Hematopoietic multipotent progenitor cell treated with erythropoietin and hydrocortisone succinate and interleukin-3 and kit ligand, for 17 days (in vitro differentiated cells): Measurements from ENCODE around the gene RIN3.

Experiments
- DNase-seq: peaks from one replicate; pipeline ENCODE4 v3.0.0-alpha.2; 2015; ENCODE audit warnings: low spot score

RIN3 gene

GRCh38 chr14:92511453-92512238 lies 1.9 kb upstream of the RIN3 start:
- DNase-seq = no peak

DNA sequence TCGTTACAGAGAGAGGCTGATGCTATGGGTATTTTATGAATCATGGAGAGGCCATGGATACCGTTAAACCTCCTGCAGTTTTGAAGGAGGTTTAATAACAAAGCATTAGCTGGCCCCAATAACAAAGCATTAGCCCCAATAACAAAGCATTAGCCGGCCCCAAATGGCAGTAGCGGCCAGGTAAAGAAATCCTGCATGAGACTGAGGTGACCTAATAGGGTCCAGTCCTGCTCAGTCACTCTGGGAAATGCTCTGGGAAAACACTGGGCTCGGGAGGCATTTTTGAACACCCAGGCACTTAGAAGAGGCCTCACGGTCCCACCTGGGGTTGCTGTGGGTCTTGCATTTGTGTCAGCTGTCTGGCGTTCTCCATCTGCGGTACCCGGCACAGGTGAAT lies 776 bp upstream of the RIN3 start:
- no peak for DNase-seq

- no peak for DNase-seq
Observed at GRCh38 chr14:92513966-92514843, 624 bp downstream of the RIN3 start.

GRCh38 chr14:92514844-92515514 lies 1.4 kb downstream of the RIN3 start:
- no peak for DNase-seq

GRCh38 chr14:92515546-92516343 lies 2.2 kb downstream of the RIN3 start:
- DNase-seq = no peak

- no peak for DNase-seq
Observed at GRCh38 chr14:92516344-92516965, 2.9 kb downstream of the RIN3 start.

GRCh38 chr14:92516966-92517506 lies 3.5 kb downstream of the RIN3 start:
- no peak for DNase-seq

GRCh38 chr14:92517761-92518160 lies 4.2 kb downstream of the RIN3 start:
- no peak for DNase-seq

DNA sequence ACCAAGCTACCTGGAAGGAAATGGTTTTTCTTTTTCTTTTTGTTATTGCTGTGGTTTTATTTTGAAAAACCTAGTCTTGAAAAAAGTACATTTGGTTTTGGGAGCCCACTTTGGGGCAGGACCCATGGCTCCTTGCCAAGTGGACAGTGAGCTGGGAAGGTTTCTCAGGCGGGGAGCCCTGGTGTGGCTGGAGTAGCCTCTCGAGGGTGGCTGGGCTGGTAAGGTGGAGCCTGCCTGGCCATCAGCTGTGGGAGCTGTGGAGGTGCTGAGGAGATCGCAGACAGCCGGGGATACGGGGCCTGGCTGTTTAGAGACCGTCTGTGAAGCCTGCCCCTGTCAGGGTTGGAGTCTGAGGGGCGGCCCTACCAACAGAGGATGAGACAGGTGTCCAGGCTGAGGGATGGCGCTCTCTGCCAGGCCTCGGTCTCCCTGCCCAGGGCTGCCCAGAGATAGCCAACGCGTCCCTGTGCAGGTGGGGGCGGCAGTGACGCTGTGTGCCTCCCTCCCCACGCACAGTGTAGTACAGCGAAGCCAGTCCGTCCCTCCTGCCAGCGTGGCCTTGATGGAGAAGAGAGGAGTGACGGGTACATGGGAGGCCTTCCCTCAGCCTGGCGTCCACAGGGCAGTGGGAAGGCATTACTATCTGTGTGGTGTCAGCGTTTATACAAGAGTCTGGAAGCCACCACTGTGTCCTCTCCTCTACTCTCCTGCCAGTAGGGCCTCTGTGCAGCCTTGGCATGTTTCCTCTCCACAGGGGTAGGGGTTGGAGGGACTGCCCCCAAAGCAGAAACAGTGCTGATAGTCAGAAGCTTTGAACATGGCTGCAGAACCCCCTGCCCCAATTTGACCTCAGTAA lies 5.9 kb downstream of the RIN3 start:
- DNase-seq = no peak

- DNase-seq = no peak
Observed at GRCh38 chr14:92520102-92521057, 6.8 kb downstream of the RIN3 start.

DNA sequence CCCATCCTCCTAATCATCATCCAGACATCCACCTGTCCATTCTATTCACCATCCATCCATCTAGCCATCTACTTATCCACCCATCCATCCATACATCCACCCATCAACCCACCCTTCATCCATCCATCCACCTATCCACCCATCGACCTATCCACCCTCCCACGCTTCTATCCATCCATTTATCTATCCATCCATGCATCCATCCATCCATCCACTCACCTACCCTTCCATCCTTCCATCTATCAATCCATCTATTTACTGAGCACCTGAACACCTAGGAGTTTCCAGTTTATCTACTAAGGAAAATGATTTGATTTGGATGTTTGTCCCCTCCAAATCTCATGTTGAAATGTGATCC lies 7.5 kb downstream of the RIN3 start:
- DNase-seq = no peak

- DNase-seq = no peak
Observed at GRCh38 chr14:92523752-92524151, 10.2 kb downstream of the RIN3 start.

DNA sequence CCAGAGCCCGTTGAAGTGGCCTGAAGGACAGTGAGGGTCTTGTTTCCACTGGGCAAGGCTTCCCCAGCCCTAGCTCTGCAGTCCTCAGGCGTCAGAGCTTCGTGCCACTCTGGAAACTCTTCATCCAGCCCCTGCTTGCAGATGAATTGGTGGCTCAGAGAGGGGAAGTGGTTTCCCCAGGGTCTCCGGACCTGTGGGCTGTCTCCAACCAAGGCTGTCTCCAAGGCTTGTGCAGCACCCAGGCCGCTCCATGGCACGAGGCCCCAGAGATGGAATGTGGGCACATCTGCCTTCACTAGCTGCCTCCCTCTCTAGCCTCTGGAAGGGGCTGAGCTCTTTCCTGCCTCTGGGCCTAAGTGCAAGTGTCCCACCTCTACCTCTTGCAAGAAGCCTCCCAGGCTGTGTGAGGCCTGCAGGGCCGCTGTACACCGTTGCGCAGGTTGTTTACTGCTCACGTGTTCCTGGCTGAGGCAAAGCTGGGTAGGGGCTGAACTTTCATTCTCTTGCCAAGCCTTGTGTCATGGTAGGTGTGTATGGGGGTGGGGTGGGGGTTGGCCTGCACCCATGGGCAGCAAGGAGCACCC lies 11.1 kb downstream of the RIN3 start:
- no peak for DNase-seq

GRCh38 chr14:92525322-92526095 lies 11.9 kb downstream of the RIN3 start:
- no peak for DNase-seq

DNA sequence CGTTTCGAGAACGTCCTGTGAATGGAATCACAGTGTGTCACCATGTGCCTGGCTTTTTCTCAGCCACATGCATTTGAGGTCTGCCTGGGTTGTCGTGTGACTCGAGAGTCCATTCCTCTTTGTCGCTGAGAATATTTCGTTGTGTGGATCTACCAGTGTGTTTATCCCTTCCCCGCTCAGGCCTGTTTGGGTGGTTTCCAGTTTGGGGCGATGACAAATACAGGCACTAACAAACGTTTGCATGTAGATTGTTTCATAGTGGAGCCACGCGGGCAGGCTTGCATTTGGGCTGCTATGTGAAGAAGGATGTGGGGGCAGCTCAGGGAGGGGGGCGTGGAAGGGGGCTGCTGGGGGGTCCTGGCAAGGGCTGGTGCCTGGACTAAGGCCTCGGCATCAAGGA lies 14.1 kb downstream of the RIN3 start:
- no peak for DNase-seq

DNA sequence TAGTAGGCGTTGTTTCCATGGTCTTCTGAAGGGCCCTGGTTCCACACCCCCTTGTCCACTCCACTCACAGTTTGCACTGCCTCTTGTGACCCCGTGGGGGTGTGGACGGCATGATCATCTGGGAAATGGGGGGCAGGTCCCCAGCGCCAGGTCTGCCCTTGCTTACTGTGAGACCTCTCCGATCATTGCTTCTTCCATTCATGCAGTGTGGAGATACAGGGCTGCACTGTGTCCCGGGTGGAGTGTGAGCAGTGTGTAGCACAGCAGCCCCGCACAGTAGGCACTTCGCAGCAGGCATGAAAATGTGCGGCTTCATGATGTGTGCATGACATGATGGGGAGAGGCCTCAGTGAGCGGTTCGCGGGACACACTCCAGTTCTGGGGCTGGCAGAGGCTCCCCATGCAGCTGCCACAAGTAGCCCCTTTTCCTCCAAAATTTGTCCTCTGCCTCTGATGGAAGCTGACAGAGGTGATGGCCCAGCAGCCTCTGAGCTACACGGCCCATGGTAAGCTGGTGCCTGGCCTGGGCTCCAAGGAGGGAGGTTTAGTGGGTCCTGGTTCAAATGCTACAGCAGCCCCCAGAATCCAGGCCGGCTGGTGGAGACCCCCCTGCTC lies 15.0 kb downstream of the RIN3 start:
- no peak for DNase-seq

GRCh38 chr14:92529903-92530302 lies 16.3 kb downstream of the RIN3 start:
- DNase-seq = no peak
